Measurements from ENCODE around the gene MYL10.

MYL10 gene

GRCh38 chr7:101563943-101564777 is 64.9 kb downstream of the MYL10 start:
- DNase-seq = no peak

Data from NCI-H1092 treated with DMSO at 0.1 percent for 48 hours (cell line).